Duodenal mucosa (tissue), 2 donors: ENCODE results near the gene BCAS1.

ENCODE experiments used
- H3K27ac ChIP-seq: one replicate; pipeline ENCODE4 v1.7.0; 2013; ENCODE audit warnings: low read depth, low read length
- H3K27me3 ChIP-seq, 2 donors: one replicate each; pipeline ENCODE4 v1.7.0; 2013; ENCODE audit warnings: low read length in 2 of 2, control low read depth in 1 of 2; ENCODE audit not compliant: insufficient read depth in 2 of 2, control insufficient read depth in 1 of 2
- H3K36me3 ChIP-seq, 2 donors: one replicate each; pipeline ENCODE4 v1.7.0; 2013; ENCODE audit warnings: low read length in 2 of 2, control low read depth in 1 of 2; ENCODE audit not compliant: insufficient read depth in 2 of 2, control insufficient read depth in 1 of 2
- H3K4me1 ChIP-seq, 2 donors: one replicate each; pipeline ENCODE4 v1.7.0; 2013; ENCODE audit warnings: low read length in 2 of 2, control low read depth in 1 of 2; ENCODE audit not compliant: insufficient read depth in 2 of 2, control insufficient read depth in 1 of 2
- H3K4me3 ChIP-seq, 2 donors: one replicate each; pipeline ENCODE4 v1.7.0; 2013; ENCODE audit warnings: low read length in 2 of 2, low read depth in 1 of 2
- H3K9ac ChIP-seq, 2 donors: one replicate each; pipeline ENCODE4 v1.7.0; 2013; ENCODE audit warnings: low read length in 2 of 2, low read depth in 1 of 2
- H3K9me3 ChIP-seq, 2 donors: one replicate each; pipeline ENCODE4 v1.7.0; 2013; ENCODE audit warnings: low read length in 2 of 2, control low read depth in 1 of 2; ENCODE audit not compliant: control insufficient read depth in 1 of 2

The BCAS1 gene

GRCh38 chr20:54067606-54068174 lies 2.7 kb downstream of the BCAS1 start:
- Histone ChIP-seq H3K4me1 (peaks cover 28 to 33% of the 10 kb centered on the region in 2 donors), H3K36me3 (no peaks in the 10 kb centered on the region), H3K9ac (peak overlapping the region; percentile 6 to 65), H3K9me3 (no peaks in the 10 kb centered on the region), H3K27ac (peak overlapping the region; percentile 69), H3K4me3 (peak overlapping the region in 1 of 2 donors; percentile 53), H3K27me3 (no peaks in the 10 kb centered on the region)

GRCh38 chr20:54065601-54066038 lies 4.8 kb downstream of the BCAS1 start:
- no peak overlapping the region for H3K9ac ChIP-seq
- no peaks in the 10 kb centered on the region for H3K9me3 ChIP-seq
- H3K36me3 ChIP-seq: no peaks in the 10 kb centered on the region
- H3K27me3 ChIP-seq: no peaks in the 10 kb centered on the region
- H3K4me1 ChIP-seq: peaks cover 25 to 30% of the 10 kb centered on the region in 2 donors
- no peak overlapping the region for H3K27ac ChIP-seq
- no peak overlapping the region for H3K4me3 ChIP-seq

DNA sequence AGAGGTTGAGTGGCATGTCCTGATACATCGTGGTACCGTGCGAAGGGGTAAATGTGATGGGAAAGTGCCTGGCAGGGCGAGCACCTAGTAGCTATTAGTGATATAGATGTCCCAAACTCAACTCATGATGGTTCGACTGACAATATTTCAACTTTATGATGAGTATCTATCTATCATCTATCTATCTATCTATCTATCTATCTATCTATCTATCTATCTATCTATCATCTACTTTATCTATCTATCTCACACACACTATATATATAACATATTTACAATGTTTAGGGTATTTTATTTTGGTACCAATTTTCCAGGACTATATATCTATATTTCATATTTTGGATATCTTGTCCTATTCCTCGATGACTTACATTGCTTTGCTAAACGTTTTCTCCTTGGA lies 5.5 kb downstream of the BCAS1 start:
- no peak overlapping the region for H3K27ac ChIP-seq
- no peak overlapping the region for H3K9ac ChIP-seq
- no peak overlapping the region for H3K4me3 ChIP-seq
- no peaks in the 10 kb centered on the region for H3K36me3 ChIP-seq
- peaks cover 19 to 23% of the 10 kb centered on the region in 2 donors for H3K4me1 ChIP-seq
- no peaks in the 10 kb centered on the region for H3K9me3 ChIP-seq
- H3K27me3 ChIP-seq: no peaks in the 10 kb centered on the region

DNA sequence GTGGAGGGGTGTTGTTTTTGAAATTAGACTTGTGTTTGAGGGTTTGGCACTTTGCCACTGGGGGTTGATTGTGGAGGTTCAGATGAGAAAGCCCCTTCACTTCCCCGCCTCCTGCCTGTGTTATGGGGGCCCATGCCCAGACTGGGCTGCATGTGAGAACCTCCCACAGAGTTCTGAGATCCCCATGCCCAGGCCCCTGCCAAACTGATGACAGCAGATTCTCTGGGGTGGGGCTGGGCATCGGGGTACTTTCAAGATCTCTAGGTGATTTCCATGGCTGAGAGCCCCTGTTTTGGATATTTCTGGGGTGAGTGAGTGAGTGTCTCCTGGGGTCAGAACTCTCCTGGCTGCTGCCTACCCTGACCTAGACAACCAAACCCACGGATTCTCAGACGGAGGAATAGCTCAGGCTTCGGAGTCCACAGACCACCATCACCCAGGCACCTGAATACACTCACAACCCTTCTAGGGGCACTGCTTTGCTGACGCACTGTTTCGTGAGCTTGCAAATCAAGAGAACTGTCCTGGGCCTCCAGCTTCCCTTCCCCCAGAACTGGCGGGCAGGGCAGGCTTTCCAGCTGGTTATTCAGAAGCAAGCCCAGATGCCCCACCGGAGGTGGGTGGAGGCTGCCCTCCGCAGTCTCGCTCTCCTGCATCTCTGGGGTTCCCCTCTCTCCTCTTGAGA lies 6.3 kb downstream of the BCAS1 start:
- no peak overlapping the region for H3K9ac ChIP-seq
- H3K27ac ChIP-seq: no peak overlapping the region
- no peaks in the 10 kb centered on the region for H3K36me3 ChIP-seq
- H3K9me3 ChIP-seq: no peaks in the 10 kb centered on the region
- no peaks in the 10 kb centered on the region for H3K27me3 ChIP-seq
- H3K4me3 ChIP-seq: no peak overlapping the region
- H3K4me1 ChIP-seq: peaks cover 15 to 20% of the 10 kb centered on the region in 2 donors

- Histone ChIP-seq H3K9me3 (no peaks in the 10 kb centered on the region), H3K4me1 (peaks cover 15 to 20% of the 10 kb centered on the region in 2 donors), H3K4me3 (no peak overlapping the region), H3K36me3 (no peaks in the 10 kb centered on the region), H3K9ac (no peak overlapping the region), H3K27ac (no peak overlapping the region), H3K27me3 (no peaks in the 10 kb centered on the region)
Measured at GRCh38 chr20:54063580-54063979, 6.8 kb downstream of the BCAS1 start.

GRCh38 chr20:54062812-54063280 lies 7.5 kb downstream of the BCAS1 start:
- H3K4me3 ChIP-seq: no peak overlapping the region
- peaks cover 12 to 13% of the 10 kb centered on the region in 2 donors for H3K4me1 ChIP-seq
- H3K36me3 ChIP-seq: no peaks in the 10 kb centered on the region
- no peaks in the 10 kb centered on the region for H3K27me3 ChIP-seq
- H3K9ac ChIP-seq: no peak overlapping the region
- no peaks in the 10 kb centered on the region for H3K9me3 ChIP-seq
- H3K27ac ChIP-seq: no peak overlapping the region

DNA sequence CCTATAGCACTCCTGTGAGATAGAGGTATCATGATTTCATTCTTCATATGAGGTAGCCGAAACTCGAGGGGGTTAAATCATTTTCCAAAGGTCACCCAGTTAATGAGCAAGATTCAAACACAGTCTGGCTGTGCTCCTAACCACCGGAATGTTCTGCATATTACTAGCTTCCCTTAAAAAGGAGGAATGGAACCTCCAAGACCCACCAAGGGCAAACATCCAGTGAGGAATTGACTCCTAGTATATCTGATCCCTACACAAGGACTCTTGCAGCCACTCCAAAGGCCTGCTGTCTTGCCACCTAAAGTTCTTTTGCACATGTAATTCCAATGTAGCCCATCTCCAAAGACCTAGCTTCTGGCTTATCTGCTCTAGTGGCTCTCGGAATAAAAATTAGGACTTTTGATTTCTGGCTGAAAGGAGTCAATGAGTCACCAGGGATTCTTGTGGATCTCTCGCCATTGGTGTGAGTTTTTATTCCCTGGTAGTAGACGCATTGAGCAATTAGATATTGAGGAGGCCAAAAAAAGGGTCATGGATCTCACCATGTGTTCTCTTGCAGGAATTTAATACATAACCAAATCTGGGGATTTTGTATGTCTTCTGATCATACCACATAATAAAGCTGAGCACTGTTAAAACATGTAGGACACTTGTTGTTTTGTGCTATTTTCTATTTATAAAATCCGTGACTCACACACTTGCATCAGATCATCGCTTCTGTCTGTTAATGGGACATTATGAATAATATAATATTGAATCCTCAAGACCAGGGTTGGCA lies 9.1 kb downstream of the BCAS1 start:
- Histone ChIP-seq H3K27ac (no peak overlapping the region), H3K9ac (no peak overlapping the region), H3K36me3 (no peaks in the 10 kb centered on the region), H3K27me3 (no peaks in the 10 kb centered on the region), H3K4me1 (peaks cover 5 to 8% of the 10 kb centered on the region in 2 donors), H3K4me3 (no peak overlapping the region), H3K9me3 (no peaks in the 10 kb centered on the region)

DNA sequence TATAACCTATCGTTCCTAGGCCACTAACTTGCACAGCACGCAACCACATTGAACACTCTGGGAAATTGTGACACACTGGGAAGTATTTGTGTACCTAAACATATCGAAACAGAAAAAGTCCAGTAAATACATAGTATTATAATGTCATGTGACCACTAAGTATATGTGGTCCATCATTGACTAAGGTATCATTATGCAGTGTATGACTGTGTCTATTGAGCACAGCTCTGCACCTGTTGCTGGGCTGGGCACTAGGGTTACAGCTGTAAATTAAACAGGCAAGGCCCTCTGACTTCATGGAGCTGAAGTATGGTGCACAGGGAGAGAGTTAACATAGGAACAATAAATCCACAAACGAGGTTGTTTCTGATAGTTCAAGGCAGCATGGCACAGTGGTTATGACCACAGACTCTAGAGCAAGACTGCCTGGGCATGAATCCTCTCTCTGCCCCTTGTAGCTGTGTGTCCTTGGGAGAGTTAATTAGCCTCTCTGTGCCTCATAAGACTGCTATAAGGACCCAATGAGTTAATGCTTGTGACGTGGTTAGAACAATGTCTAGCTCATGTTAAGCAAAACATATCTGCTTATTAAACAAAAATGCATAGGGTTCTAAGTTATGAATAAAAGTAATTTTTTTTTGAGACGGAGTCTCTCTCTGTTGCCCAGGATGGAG lies 10.6 kb downstream of the BCAS1 start:
- H3K27me3 ChIP-seq: no peaks in the 10 kb centered on the region
- no peaks in the 10 kb centered on the region for H3K9me3 ChIP-seq
- no peak overlapping the region for H3K27ac ChIP-seq
- H3K4me3 ChIP-seq: no peak overlapping the region
- H3K9ac ChIP-seq: no peak overlapping the region
- H3K4me1 ChIP-seq: no peaks in the 10 kb centered on the region
- no peaks in the 10 kb centered on the region for H3K36me3 ChIP-seq

GRCh38 chr20:54058420-54059139 lies 11.8 kb downstream of the BCAS1 start:
- Histone ChIP-seq H3K9me3 (no peaks in the 10 kb centered on the region), H3K4me1 (no peaks in the 10 kb centered on the region), H3K27ac (no peak overlapping the region), H3K36me3 (no peaks in the 10 kb centered on the region), H3K9ac (no peak overlapping the region), H3K4me3 (no peak overlapping the region), H3K27me3 (no peaks in the 10 kb centered on the region)
